Measurements from ENCODE around the gene LRRC4C.

LRRC4C gene

GRCh38 chr11:40100162-40100553, 1359.3 kb downstream of the LRRC4C start:
- DNase-seq (ENCODE audit: low read depth in 2 of 2): no peak

GRCh38 chr11:40099426-40100161, 1359.9 kb downstream of the LRRC4C start:
- no peak for DNase-seq (ENCODE audit: low read depth in 2 of 2)

- no peak for DNase-seq (ENCODE audit: low read depth in 2 of 2)
These were observed 1364.0 kb downstream of the LRRC4C start for GRCh38 chr11:40095446-40095845.

GRCh38 chr11:40094954-40095353, 1364.5 kb downstream of the LRRC4C start:
- no peak for DNase-seq (ENCODE audit: low read depth in 2 of 2)

- DNase-seq (ENCODE audit: low read depth in 2 of 2): no peak
These were observed 1379.0 kb downstream of the LRRC4C start for GRCh38 chr11:40080434-40080833.
